ENCODE data around the gene LRRC4C.
"Not testable (repeated sequence)": the region's sequence is repeated elsewhere in the genome, so short reads cannot be mapped to it uniquely, and the experiment has no call there.

LRRC4C gene

GRCh38 chr11:40958707-40959106 is 500.7 kb downstream of the LRRC4C start:
- FAIRE-seq (no peak), DNase-seq (ENCODE audit: insufficient read length, low spot score) (no peak)
- no peak for TF ChIP-seq CTCF (IDR thresholded peaks at IDR 0.05; ENCODE audit: insufficient read depth, missing control alignments)

DNA sequence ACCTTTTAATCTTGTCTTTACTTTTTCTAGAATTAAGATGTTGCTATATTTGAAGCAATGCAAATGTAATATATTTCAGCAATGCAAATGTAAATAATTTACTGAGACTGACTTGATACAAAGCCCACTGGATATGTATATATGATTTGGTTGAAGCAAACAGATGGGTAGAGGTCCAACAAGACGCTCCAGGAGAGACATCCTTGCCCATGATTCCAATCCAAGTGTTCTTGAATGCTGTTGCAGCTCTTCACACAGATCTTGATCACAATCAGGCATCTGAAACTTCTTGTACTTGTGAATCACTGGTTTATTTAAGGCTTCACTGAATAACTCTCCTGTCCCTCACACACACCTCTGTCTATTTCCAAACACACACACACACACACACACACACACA is 507.0 kb downstream of the LRRC4C start:
- DNase-seq (ENCODE audit: insufficient read length, low spot score) (no peak), FAIRE-seq (no peak)
- TF ChIP-seq CTCF (IDR thresholded peaks at IDR 0.05; ENCODE audit: insufficient read depth, missing control alignments), result no peak

DNA sequence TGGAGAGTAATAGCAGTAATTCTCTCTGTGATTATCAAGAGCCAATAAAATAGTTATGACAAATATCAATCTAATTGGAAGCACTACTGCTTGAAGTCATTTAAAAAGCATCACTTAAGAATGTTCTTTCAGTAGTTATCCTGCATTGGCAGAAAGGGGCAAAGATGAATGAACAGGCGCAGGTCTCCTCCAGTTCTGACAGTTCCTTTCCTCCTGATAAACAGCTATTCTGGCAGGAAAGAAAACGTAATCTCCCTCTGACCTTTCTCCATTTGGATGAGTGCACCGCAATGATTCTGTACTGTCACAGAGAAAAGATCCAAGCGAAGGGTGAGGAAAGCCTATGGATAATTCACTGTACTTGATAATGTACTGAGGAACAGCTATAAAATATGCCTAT is 521.5 kb downstream of the LRRC4C start:
- no peak for DNase-seq (ENCODE audit: insufficient read length, low spot score)
- no peak for FAIRE-seq
- no peak for TF ChIP-seq CTCF (IDR thresholded peaks at IDR 0.05; ENCODE audit: insufficient read depth, missing control alignments)

DNA sequence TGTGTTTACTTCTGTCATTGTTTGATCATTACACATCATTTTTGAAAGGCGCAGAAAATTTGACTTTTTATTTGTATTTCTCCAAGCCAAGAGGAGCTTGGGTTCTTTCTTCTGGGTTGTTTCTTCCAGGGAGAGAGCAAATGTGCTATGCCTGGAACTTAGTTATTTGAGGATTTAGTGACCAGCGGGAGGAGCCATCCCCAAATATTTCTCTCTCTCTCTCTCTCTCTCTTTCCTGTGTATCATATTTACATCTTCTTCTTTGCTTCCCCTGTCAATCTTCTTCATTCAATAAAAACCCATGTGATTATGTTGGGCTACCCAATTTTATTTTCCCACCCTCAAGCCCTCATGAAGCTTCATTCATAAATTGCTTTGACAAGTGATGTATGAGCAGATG is 534.5 kb downstream of the LRRC4C start:
- DNase-seq (ENCODE audit: insufficient read length, low spot score), result no peak
- no peak for FAIRE-seq
- no peak for TF ChIP-seq CTCF (IDR thresholded peaks at IDR 0.05; ENCODE audit: insufficient read depth, missing control alignments)

- TF ChIP-seq CTCF (IDR thresholded peaks at IDR 0.05; ENCODE audit: insufficient read depth, missing control alignments), result no peak
- DNase-seq (ENCODE audit: insufficient read length, low spot score) (no peak), FAIRE-seq (no peak)
Observed at GRCh38 chr11:40921246-40921645, 538.2 kb downstream of the LRRC4C start.

DNA sequence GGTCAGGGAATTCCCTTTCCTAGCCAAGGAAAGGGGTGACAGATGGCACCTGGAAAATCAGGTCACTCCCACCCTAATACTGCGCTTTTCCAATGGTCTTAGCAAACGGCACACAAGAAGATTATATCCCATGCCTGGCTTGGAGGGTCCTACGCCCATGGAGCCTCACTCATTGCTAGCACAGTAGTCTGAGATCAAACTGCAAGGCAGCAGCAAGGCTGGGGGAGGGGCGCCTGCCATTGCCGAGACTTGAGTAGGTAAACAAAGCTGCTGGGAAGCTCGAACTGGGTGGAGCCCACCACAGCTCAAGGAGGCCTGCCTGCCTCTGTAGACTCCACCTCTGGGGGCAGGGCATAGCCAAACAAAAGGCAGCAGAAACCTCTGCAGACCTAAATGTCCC is 548.7 kb downstream of the LRRC4C start:
- not testable (repeated sequence) for FAIRE-seq; DNase-seq (ENCODE audit: insufficient read length, low spot score)

GRCh38 chr11:40894501-40894900 is 565.0 kb downstream of the LRRC4C start:
- DNase-seq (ENCODE audit: insufficient read length, low spot score), result no peak
- no peak for FAIRE-seq
- no peak for TF ChIP-seq CTCF (IDR thresholded peaks at IDR 0.05; ENCODE audit: insufficient read depth, missing control alignments)

DNA sequence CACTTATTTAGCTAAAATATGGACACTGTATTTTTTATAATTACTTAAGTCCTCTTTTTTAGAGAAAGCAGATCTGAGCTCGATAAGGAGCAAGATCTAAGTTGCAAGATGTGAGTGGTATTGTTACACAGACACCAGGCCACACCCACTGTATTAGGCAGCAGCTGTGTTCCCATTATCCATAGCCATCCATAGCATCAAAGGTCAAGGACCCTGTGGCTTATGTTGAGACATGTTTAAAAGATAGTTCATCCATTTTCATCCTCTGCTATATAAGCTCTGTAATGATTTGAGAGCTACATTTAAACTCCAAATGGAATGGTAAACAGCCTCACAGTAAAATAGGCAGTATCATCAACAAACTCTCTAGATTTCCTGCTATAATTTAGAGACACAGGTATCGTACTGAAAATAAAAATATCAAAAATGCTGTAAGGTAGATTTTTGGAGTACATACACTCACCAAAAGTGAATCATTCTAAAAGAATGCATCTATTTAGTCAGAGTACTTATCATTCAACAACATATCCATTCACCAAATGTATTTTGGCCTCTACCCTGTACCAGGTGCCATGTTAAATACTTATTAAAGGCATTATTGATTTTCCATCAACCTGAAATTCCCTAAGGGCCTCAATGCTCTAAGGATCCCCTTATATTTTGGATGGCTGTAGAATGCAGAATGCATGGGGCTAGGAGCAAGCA is 574.0 kb downstream of the LRRC4C start:
- no peak for FAIRE-seq
- DNase-seq (ENCODE audit: insufficient read length, low spot score), result no peak
- no peak for TF ChIP-seq CTCF (IDR thresholded peaks at IDR 0.05; ENCODE audit: insufficient read depth, missing control alignments)

All from D721Med (cell line).